OCI-LY1 (cell line): ENCODE measurements around the gene NDUFB4.
A peak's percentile ranks its signal among the peaks of the same experiment; 100 is the strongest.

ENCODE experiments used
- EZH2 ChIP-seq: fragments of 200-600 bp; sonication (generic), shearing (Covaris generic); IDR thresholded peaks from 2 replicates; pipeline ENCODE4 v1.8.0; 2017; ENCODE audit warnings: borderline replicate concordance, mixed run types, mild to moderate bottlenecking, antibody characterized with exemption, low read length, moderate library complexity, mixed read lengths
- TF ChIP-seq, protein P1 (sequence below): fragments of 200-600 bp; sonication (generic), shearing (Covaris generic); IDR thresholded peaks from 2 replicates; pipeline ENCODE4 v1.5.1; 2017; ENCODE audit warnings: mild to moderate bottlenecking, antibody characterized with exemption, low read length, moderate library complexity, mixed read lengths

DNA sequence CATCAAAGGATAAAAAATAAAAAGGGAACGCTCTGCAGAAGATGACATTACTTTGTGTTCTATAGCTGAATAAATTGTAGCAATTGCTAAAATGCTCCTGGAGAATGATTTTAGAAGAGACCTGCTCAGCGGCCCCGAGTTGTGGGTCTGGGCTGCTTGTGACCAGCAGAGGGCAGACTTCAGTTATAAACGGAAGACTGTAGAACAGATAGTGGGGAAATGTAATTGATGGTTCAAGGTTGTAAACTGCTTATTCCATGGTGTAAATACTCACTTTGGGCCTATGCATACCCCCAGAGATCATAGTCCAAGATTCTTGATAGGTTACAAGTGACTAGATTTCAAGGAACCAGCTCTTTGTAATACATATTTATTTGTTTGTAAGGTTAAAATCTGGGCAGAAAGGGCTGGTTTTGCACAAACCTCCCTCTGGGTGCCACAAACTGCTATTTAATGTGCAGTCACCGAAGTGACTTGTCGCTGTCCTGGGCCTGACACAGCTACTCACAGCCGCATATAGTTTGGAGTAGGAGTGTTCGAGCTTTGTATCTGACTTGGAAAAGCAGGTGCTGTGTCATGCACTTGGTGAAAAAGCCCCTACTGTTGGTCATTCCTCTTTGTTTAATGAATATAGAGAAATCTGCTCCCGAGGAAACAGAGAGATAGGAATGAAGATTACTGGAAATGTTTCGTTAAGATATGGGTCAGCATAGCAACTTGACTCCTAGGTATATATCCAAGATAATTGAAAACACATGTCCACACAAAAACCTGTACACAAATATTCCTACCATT lies 34.7 kb upstream of the NDUFB4 start:
- no peak for TF ChIP-seq EZH2
- TF ChIP-seq, protein P1, sequence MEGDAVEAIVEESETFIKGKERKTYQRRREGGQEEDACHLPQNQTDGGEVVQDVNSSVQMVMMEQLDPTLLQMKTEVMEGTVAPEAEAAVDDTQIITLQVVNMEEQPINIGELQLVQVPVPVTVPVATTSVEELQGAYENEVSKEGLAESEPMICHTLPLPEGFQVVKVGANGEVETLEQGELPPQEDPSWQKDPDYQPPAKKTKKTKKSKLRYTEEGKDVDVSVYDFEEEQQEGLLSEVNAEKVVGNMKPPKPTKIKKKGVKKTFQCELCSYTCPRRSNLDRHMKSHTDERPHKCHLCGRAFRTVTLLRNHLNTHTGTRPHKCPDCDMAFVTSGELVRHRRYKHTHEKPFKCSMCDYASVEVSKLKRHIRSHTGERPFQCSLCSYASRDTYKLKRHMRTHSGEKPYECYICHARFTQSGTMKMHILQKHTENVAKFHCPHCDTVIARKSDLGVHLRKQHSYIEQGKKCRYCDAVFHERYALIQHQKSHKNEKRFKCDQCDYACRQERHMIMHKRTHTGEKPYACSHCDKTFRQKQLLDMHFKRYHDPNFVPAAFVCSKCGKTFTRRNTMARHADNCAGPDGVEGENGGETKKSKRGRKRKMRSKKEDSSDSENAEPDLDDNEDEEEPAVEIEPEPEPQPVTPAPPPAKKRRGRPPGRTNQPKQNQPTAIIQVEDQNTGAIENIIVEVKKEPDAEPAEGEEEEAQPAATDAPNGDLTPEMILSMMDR = peak; percentile 87
